ENCODE measurements around the gene ARMC10. TPM values are rescaled to one million over a fixed set of nuclear protein-coding genes. Genes with fewer than 3 reads are reported as not detected.

ARMC10 gene
- total and polyA plus RNA-seq, 12 donors = 15.6 to 57.9 (median 44.0) TPM

- H3K4me3 ChIP-seq = no peak overlapping the region
- no peaks in the 10 kb centered on the region for H3K9me3 ChIP-seq (replicated peaks in 1 of 3)
- no peak for DNase-seq
- no peaks in the 10 kb centered on the region for H3K36me3 ChIP-seq (replicated peaks in 1 of 2)
- H3K4me1 ChIP-seq (replicated peaks in 1 of 2) = peaks cover 0 to 16% of the 10 kb centered on the region in 2 donors
- H3K27ac ChIP-seq = no peak overlapping the region
- no peaks in the 10 kb centered on the region for H3K27me3 ChIP-seq
- TF ChIP-seq POLR2A (IDR thresholded peaks at IDR 0.05) = no peak
- TF ChIP-seq CTCF (IDR thresholded peaks at IDR 0.05) = no peak
- intact Hi-C loops (cut with DNase I) = no loop called here
- 67 to 79% (median 72%) methylated on average over 3 of the region's 3 CpGs for WGBS, 4 donors
These were observed 60.1 kb downstream of the ARMC10 start for GRCh38 chr7:103134836-103135554.

- Histone ChIP-seq H3K27me3 (no peaks in the 10 kb centered on the region), H3K9me3 (replicated peaks in 1 of 3) (no peaks in the 10 kb centered on the region), H3K27ac (no peak overlapping the region), H3K4me3 (no peak overlapping the region), H3K4me1 (replicated peaks in 1 of 2) (peaks cover 0 to 13% of the 10 kb centered on the region in 2 donors), H3K36me3 (replicated peaks in 1 of 2) (no peaks in the 10 kb centered on the region)
- intact Hi-C loops (cut with DNase I) = no loop called here
- WGBS, 4 donors = 73 to 100% (median 87%) methylated on average over 2 of the region's 2 CpGs
- no peak for DNase-seq
- TF ChIP-seq CTCF (IDR thresholded peaks at IDR 0.05) (no peak), POLR2A (IDR thresholded peaks at IDR 0.05) (no peak)
These were observed 65.1 kb downstream of the ARMC10 start for GRCh38 chr7:103140061-103140460.

GRCh38 chr7:103140685-103141084, 65.7 kb downstream of the ARMC10 start:
- Histone ChIP-seq H3K27me3 (no peaks in the 10 kb centered on the region), H3K4me3 (no peak overlapping the region), H3K27ac (no peak overlapping the region), H3K4me1 (replicated peaks in 1 of 2) (peaks cover 0 to 9% of the 10 kb centered on the region in 2 donors), H3K9me3 (replicated peaks in 1 of 3) (no peaks in the 10 kb centered on the region), H3K36me3 (replicated peaks in 1 of 2) (no peaks in the 10 kb centered on the region)
- TF ChIP-seq POLR2A (IDR thresholded peaks at IDR 0.05) (no peak), CTCF (IDR thresholded peaks at IDR 0.05) (no peak)
- intact Hi-C loops (cut with DNase I) = no loop called here
- WGBS, 4 donors = 90 to 98% (median 95%) methylated on average over 2 of the region's 2 CpGs
- DNase-seq = no peak

- Histone ChIP-seq H3K9me3 (replicated peaks in 1 of 3) (no peaks in the 10 kb centered on the region), H3K36me3 (replicated peaks in 1 of 2) (no peaks in the 10 kb centered on the region), H3K27ac (no peak overlapping the region), H3K27me3 (no peaks in the 10 kb centered on the region), H3K4me3 (no peak overlapping the region), H3K4me1 (replicated peaks in 1 of 2) (peaks cover 0 to 20% of the 10 kb centered on the region in 2 donors)
- WGBS, 4 donors = 81 to 88% (median 84%) methylated on average over 7 to 8 of the region's 8 CpGs
- peak in 1 of 7 donors; percentile 34 for DNase-seq
- TF ChIP-seq POLR2A (IDR thresholded peaks at IDR 0.05) (no peak), CTCF (IDR thresholded peaks at IDR 0.05) (no peak)
- intact Hi-C loops (cut with DNase I) = no loop called here
These were observed 66.9 kb downstream of the ARMC10 start for GRCh38 chr7:103141753-103142404.

Measured in adrenal gland (tissue), 12 donors.